HG03342 (cell line): ENCODE results near the gene MARVELD1.

Source experiments
- ATAC-seq: cut with Tn5 transposase; IDR thresholded peaks from one replicate; pipeline ENCODE4 v1.9.1; 2021; ENCODE audit warnings: mild to moderate bottlenecking, moderate library complexity; ENCODE audit not compliant: unreplicated experiment

MARVELD1 gene

GRCh38 chr10:97752956-97753355, 39.4 kb downstream of the MARVELD1 start:
- no peak for ATAC-seq

- no peak for ATAC-seq
Observed at GRCh38 chr10:97754726-97755125, 41.2 kb downstream of the MARVELD1 start.

- ATAC-seq: no peak
Observed at GRCh38 chr10:97755718-97756117, 42.2 kb downstream of the MARVELD1 start.

GRCh38 chr10:97757471-97757870, 43.9 kb downstream of the MARVELD1 start:
- ATAC-seq: no peak

- ATAC-seq: peak; percentile 53
Observed at GRCh38 chr10:97759158-97759887, 45.8 kb downstream of the MARVELD1 start.

- no peak for ATAC-seq
Observed at GRCh38 chr10:97759946-97760345, 46.4 kb downstream of the MARVELD1 start.

- no peak for ATAC-seq
Observed at GRCh38 chr10:97760461-97761257, 47.1 kb downstream of the MARVELD1 start.

- ATAC-seq: no peak
Observed at GRCh38 chr10:97761331-97761865, 47.9 kb downstream of the MARVELD1 start.

- ATAC-seq: no peak
Observed at GRCh38 chr10:97762056-97762455, 48.5 kb downstream of the MARVELD1 start.

GRCh38 chr10:97762816-97763215, 49.3 kb downstream of the MARVELD1 start:
- ATAC-seq: no peak

GRCh38 chr10:97763411-97763810, 49.9 kb downstream of the MARVELD1 start:
- no peak for ATAC-seq

GRCh38 chr10:97763947-97764346, 50.4 kb downstream of the MARVELD1 start:
- ATAC-seq: no peak

GRCh38 chr10:97764519-97764931, 51.0 kb downstream of the MARVELD1 start:
- peak; percentile 79 for ATAC-seq

- ATAC-seq: no peak
Observed at GRCh38 chr10:97765201-97765600, 51.7 kb downstream of the MARVELD1 start.

- ATAC-seq: no peak
Observed at GRCh38 chr10:97766106-97766810, 52.7 kb downstream of the MARVELD1 start.

GRCh38 chr10:97766996-97767924, 53.7 kb downstream of the MARVELD1 start:
- ATAC-seq: no peak
